ENCODE results near the gene C19orf67.

The C19orf67 gene

GRCh38 chr19:14033946-14034345, 51.6 kb downstream of the C19orf67 start:
- H3K4me1 Mint-ChIP-seq: peaks cover 7% of the 10 kb centered on the region
- no peaks in the 10 kb centered on the region for H3K36me3 Mint-ChIP-seq (ENCODE audit: low read depth)
- H3K27me3 Mint-ChIP-seq (ENCODE audit: low read depth, poor library complexity): peaks cover 33% of the 10 kb centered on the region
- no peak for DNase-seq
- H3K27ac Mint-ChIP-seq: no peak overlapping the region
- H3K4me3 Mint-ChIP-seq: no peak overlapping the region
- TF ChIP-seq CTCF (IDR thresholded peaks at IDR 0.05): no peak
- no peaks in the 10 kb centered on the region for H3K9me3 Mint-ChIP-seq

GRCh38 chr19:14031719-14032480, 53.7 kb downstream of the C19orf67 start, which contains the start of gene IL27RA:
Gene IL27RA, plus strand, starts transcription at chr19:14031762. Its CDS starts 111 bp downstream, at chr19:14031873.
- peak; percentile 54 for TF ChIP-seq CTCF (IDR thresholded peaks at IDR 0.05)
- peak; percentile 69 for DNase-seq
- H3K27me3 Mint-ChIP-seq (ENCODE audit: low read depth, poor library complexity): peaks cover 34% of the 10 kb centered on the region
- peak within 1 kb of the TSS; percentile 82 for H3K4me3 Mint-ChIP-seq
- H3K36me3 Mint-ChIP-seq (ENCODE audit: low read depth): no peaks in the 10 kb centered on the region
- H3K27ac Mint-ChIP-seq: no peak within 1 kb of the TSS
- H3K4me1 Mint-ChIP-seq: peaks cover 10% of the 10 kb centered on the region
- no peaks in the 10 kb centered on the region for H3K9me3 Mint-ChIP-seq

Measured in nephron progenitor cell (in vitro differentiated cells).